ENCODE measurements around the gene CNPPD1. TPM values are rescaled to one million over a fixed set of nuclear protein-coding genes. Genes with fewer than 3 reads are reported as not detected.
"Not testable (repeated sequence)": the region's sequence is repeated elsewhere in the genome, so short reads cannot be mapped to it uniquely, and the experiment has no call there.

CNPPD1 gene
- total RNA-seq, 6 experiments from 2014 or later: 37.9 to 46.2 (median 42.2) TPM

GRCh38 chr2:219206328-219207133 is 29.8 kb upstream of the CNPPD1 start, which contains the start of gene ZFAND2B:
Gene ZFAND2B (plus strand): TSS chr2:219206782. CDS start chr2:219206988, 206 bp downstream.
- DNase-seq: peak; percentile 86
- no peak for TF ChIP-seq CTCF (IDR thresholded peaks at IDR 0.05)
- Mint-ChIP-seq H3K36me3 (ENCODE audit: low read depth) (peaks cover 17% of the 10 kb centered on the region; the same call in 1 of the 2 replicates), H3K27me3 (ENCODE audit: insufficient read depth) (peaks cover 6% of the 10 kb centered on the region), H3K27ac (peak within 1 kb of the TSS; percentile 90), H3K9me3 (0 out of 2 replicates have a peak, but pooled peaks cover 3% of the 10 kb centered on the region), H3K4me1 (ENCODE audit: low read depth) (peaks cover 27% of the 10 kb centered on the region), H3K4me3 (peak within 1 kb of the TSS; percentile 94)

- no peak for DNase-seq
- Mint-ChIP-seq H3K9me3 (0 out of 2 replicates have a peak, but pooled peaks cover 3% of the 10 kb centered on the region), H3K4me3 (peak overlapping the region; percentile 94), H3K27ac (peak overlapping the region; percentile 90), H3K36me3 (ENCODE audit: low read depth) (peaks cover 12% of the 10 kb centered on the region; the same call in 1 of the 2 replicates), H3K4me1 (ENCODE audit: low read depth) (peaks cover 27% of the 10 kb centered on the region), H3K27me3 (ENCODE audit: insufficient read depth) (peaks cover 4% of the 10 kb centered on the region)
- TF ChIP-seq CTCF (IDR thresholded peaks at IDR 0.05): no peak
Measured at GRCh38 chr2:219205981-219206327, 29.2 kb upstream of the CNPPD1 start.

GRCh38 chr2:219205165-219205538 is 28.4 kb upstream of the CNPPD1 start:
- no peak for DNase-seq
- no peak for TF ChIP-seq CTCF (IDR thresholded peaks at IDR 0.05)
- peaks cover 8% of the 10 kb centered on the region; the same call in 1 of the 2 replicates for H3K36me3 Mint-ChIP-seq (ENCODE audit: low read depth)
- peaks cover 27% of the 10 kb centered on the region for H3K4me1 Mint-ChIP-seq (ENCODE audit: low read depth)
- 0 out of 2 replicates have a peak, but pooled peaks cover 3% of the 10 kb centered on the region for H3K9me3 Mint-ChIP-seq
- H3K4me3 Mint-ChIP-seq: peak overlapping the region; percentile 39; the same call in 1 of the 2 replicates
- no peak overlapping the region for H3K27ac Mint-ChIP-seq
- peaks cover 7% of the 10 kb centered on the region for H3K27me3 Mint-ChIP-seq (ENCODE audit: insufficient read depth)

- DNase-seq: no peak
- Mint-ChIP-seq H3K9me3 (0 out of 2 replicates have a peak, but pooled peaks cover 3% of the 10 kb centered on the region), H3K36me3 (ENCODE audit: low read depth) (0 out of 2 replicates have a peak, but pooled peaks cover 2% of the 10 kb centered on the region), H3K27ac (no peak overlapping the region), H3K27me3 (ENCODE audit: insufficient read depth) (peaks cover 8% of the 10 kb centered on the region), H3K4me1 (ENCODE audit: low read depth) (peaks cover 27% of the 10 kb centered on the region), H3K4me3 (no peak overlapping the region)
- no peak for TF ChIP-seq CTCF (IDR thresholded peaks at IDR 0.05)
Measured at GRCh38 chr2:219204425-219205164, 27.9 kb upstream of the CNPPD1 start.

GRCh38 chr2:219201331-219201730 is 24.6 kb upstream of the CNPPD1 start:
- not testable (repeated sequence) for H3K4me3 Mint-ChIP-seq; H3K27ac Mint-ChIP-seq; H3K36me3 Mint-ChIP-seq (ENCODE audit: low read depth); H3K9me3 Mint-ChIP-seq; DNase-seq; H3K4me1 Mint-ChIP-seq (ENCODE audit: low read depth)
- H3K27me3 Mint-ChIP-seq (ENCODE audit: insufficient read depth): peaks cover 18% of the 10 kb centered on the region

GRCh38 chr2:219200502-219201326 is 24.0 kb upstream of the CNPPD1 start:
- H3K9me3 Mint-ChIP-seq; H3K4me3 Mint-ChIP-seq; H3K27ac Mint-ChIP-seq; H3K4me1 Mint-ChIP-seq (ENCODE audit: low read depth); DNase-seq; H3K36me3 Mint-ChIP-seq (ENCODE audit: low read depth): not testable (repeated sequence)
- H3K27me3 Mint-ChIP-seq (ENCODE audit: insufficient read depth): peaks cover 18% of the 10 kb centered on the region
